Measurements from ENCODE around the gene PAPSS2. TPM values are rescaled to one million over a fixed set of nuclear protein-coding genes. Genes with fewer than 3 reads are reported as not detected.

Gene PAPSS2
- total RNA-seq, 4 donors from 2014 or later: 17.3 to 117 (median 88.4) TPM

- in situ Hi-C loops (cut with MboI; ENCODE audit: low pct_ligation_motif_present in 1 of 4, low pct_unique_long_range_greater_than_20kb in 1 of 4, low sequenced_read_pairs in 3 of 4): no loop called here
- DNase-seq: no peak
- Histone ChIP-seq H3K36me3 (no peaks in the 10 kb centered on the region), H3K9me3 (no peaks in the 10 kb centered on the region), H3K27ac (no peak overlapping the region), H3K4me3 (no peak overlapping the region), H3K4me1 (peaks cover 0 to 31% (median 6%) of the 10 kb centered on the region in 4 donors), H3K27me3 (no peaks in the 10 kb centered on the region)
- intact Hi-C loops (cut with DNase I; ENCODE audit: low total_unique reads): no loop called here
- no peak for TF ChIP-seq EP300 (IDR thresholded peaks at IDR 0.05; ENCODE audit: low read depth)
- TF ChIP-seq POLR2AphosphoS5 (IDR thresholded peaks at IDR 0.05): no peak
- TF ChIP-seq, protein P1, sequence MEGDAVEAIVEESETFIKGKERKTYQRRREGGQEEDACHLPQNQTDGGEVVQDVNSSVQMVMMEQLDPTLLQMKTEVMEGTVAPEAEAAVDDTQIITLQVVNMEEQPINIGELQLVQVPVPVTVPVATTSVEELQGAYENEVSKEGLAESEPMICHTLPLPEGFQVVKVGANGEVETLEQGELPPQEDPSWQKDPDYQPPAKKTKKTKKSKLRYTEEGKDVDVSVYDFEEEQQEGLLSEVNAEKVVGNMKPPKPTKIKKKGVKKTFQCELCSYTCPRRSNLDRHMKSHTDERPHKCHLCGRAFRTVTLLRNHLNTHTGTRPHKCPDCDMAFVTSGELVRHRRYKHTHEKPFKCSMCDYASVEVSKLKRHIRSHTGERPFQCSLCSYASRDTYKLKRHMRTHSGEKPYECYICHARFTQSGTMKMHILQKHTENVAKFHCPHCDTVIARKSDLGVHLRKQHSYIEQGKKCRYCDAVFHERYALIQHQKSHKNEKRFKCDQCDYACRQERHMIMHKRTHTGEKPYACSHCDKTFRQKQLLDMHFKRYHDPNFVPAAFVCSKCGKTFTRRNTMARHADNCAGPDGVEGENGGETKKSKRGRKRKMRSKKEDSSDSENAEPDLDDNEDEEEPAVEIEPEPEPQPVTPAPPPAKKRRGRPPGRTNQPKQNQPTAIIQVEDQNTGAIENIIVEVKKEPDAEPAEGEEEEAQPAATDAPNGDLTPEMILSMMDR (IDR thresholded peaks at IDR 0.05): no peak
- no peak for TF ChIP-seq POLR2A (IDR thresholded peaks at IDR 0.05)
These were observed 10.9 kb downstream of the PAPSS2 start for GRCh38 chr10:87670586-87670985.

DNA sequence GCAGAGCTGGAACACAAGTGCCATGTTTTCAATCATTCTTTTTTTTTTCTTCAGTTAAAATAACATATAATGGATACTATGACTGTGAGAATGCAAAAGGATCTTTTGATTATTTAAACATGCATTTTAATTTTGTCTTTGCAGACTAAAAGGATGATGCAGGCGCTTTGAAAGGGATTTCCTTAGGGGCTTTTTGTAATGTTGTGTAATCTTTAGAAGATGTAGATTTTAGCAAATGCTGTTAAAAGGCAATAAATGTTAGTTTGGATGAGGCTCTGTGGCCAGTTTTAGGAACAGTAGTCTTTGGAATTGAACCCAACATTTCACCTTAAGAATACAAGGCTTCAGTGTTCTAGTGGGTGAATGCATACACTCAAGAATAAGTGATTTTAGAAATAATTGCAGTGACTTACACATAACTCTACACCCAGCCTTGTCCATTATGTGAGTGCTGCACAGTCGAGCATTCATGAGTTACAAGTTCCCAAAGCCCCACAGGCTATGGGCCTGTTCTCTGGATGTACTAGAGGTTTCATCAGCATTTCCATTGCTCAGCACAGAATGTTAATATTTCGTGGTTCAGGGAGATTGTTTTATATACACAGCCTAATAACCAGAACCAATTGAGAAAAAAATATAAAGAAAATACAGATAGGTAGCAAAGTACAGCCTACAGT lies 11.6 kb downstream of the PAPSS2 start:
- TF ChIP-seq POLR2AphosphoS5 (IDR thresholded peaks at IDR 0.05) (no peak), POLR2A (IDR thresholded peaks at IDR 0.05) (no peak), EP300 (IDR thresholded peaks at IDR 0.05; ENCODE audit: low read depth) (no peak)
- TF ChIP-seq, protein P1 (IDR thresholded peaks at IDR 0.05): no peak
- intact Hi-C loops (cut with DNase I; ENCODE audit: low total_unique reads): no loop called here
- no peaks in the 10 kb centered on the region for H3K36me3 ChIP-seq
- no peak overlapping the region for H3K27ac ChIP-seq
- H3K27me3 ChIP-seq: no peaks in the 10 kb centered on the region
- DNase-seq: no peak
- 57 to 62% methylated on average over 2 to 3 of the region's 3 CpGs for WGBS, 2 donors (ENCODE audit: low coverage in 1 of 2)
- peaks cover 0 to 34% (median 6%) of the 10 kb centered on the region in 4 donors for H3K4me1 ChIP-seq
- H3K4me3 ChIP-seq: no peak overlapping the region
- H3K9me3 ChIP-seq: no peaks in the 10 kb centered on the region
- in situ Hi-C loops (cut with MboI; ENCODE audit: low pct_ligation_motif_present in 1 of 4, low pct_unique_long_range_greater_than_20kb in 1 of 4, low sequenced_read_pairs in 3 of 4): no loop called here

GRCh38 chr10:87672551-87672950 lies 12.9 kb downstream of the PAPSS2 start:
- no peak for DNase-seq
- no peak overlapping the region for H3K4me3 ChIP-seq
- in situ Hi-C loops (cut with MboI; ENCODE audit: low pct_ligation_motif_present in 1 of 4, low pct_unique_long_range_greater_than_20kb in 1 of 4, low sequenced_read_pairs in 3 of 4): no loop called here
- H3K9me3 ChIP-seq: no peaks in the 10 kb centered on the region
- no peak overlapping the region for H3K27ac ChIP-seq
- TF ChIP-seq POLR2AphosphoS5 (IDR thresholded peaks at IDR 0.05): no peak
- TF ChIP-seq POLR2A (IDR thresholded peaks at IDR 0.05): no peak
- TF ChIP-seq, protein P1 (IDR thresholded peaks at IDR 0.05): no peak
- TF ChIP-seq EP300 (IDR thresholded peaks at IDR 0.05; ENCODE audit: low read depth): no peak
- intact Hi-C loops (cut with DNase I; ENCODE audit: low total_unique reads): no loop called here
- 79 to 84% methylated on average over 3 of the region's 3 CpGs for WGBS, 2 donors (ENCODE audit: low coverage in 1 of 2)
- peaks cover 0 to 29% (median 4%) of the 10 kb centered on the region in 4 donors for H3K4me1 ChIP-seq
- no peaks in the 10 kb centered on the region for H3K27me3 ChIP-seq
- no peaks in the 10 kb centered on the region for H3K36me3 ChIP-seq

- intact Hi-C loops (cut with DNase I; ENCODE audit: low total_unique reads) (no loop called here), in situ Hi-C loops (cut with MboI; ENCODE audit: low pct_ligation_motif_present in 1 of 4, low pct_unique_long_range_greater_than_20kb in 1 of 4, low sequenced_read_pairs in 3 of 4) (no loop called here)
- H3K27ac ChIP-seq: no peak overlapping the region
- TF ChIP-seq, protein P1 (IDR thresholded peaks at IDR 0.05): no peak
- TF ChIP-seq EP300 (IDR thresholded peaks at IDR 0.05; ENCODE audit: low read depth): no peak
- no peak for TF ChIP-seq POLR2AphosphoS5 (IDR thresholded peaks at IDR 0.05)
- no peak for TF ChIP-seq POLR2A (IDR thresholded peaks at IDR 0.05)
- H3K36me3 ChIP-seq: no peaks in the 10 kb centered on the region
- no peak overlapping the region for H3K4me3 ChIP-seq
- H3K9me3 ChIP-seq: no peaks in the 10 kb centered on the region
- DNase-seq: no peak
- peaks cover 0 to 11% (median 3%) of the 10 kb centered on the region in 4 donors for H3K4me1 ChIP-seq
- 80 to 88% methylated on average over 1 of the region's 1 CpG for WGBS, 2 donors (ENCODE audit: low coverage in 1 of 2)
- H3K27me3 ChIP-seq: no peaks in the 10 kb centered on the region
These were observed 15.3 kb downstream of the PAPSS2 start for GRCh38 chr10:87674943-87675342.

Measured in transverse colon (tissue), 4 donors.